GM18508 (cell line): ENCODE data around the gene IFITM2.

ENCODE experiments used
- ATAC-seq: cut with Tn5 transposase; IDR thresholded peaks from one replicate; pipeline ENCODE4 v1.9.1; 2021; ENCODE audit warnings: moderate number of reproducible peaks; ENCODE audit not compliant: insufficient read depth, unreplicated experiment

The IFITM2 gene

GRCh38 chr11:358129-358800, 50.6 kb downstream of the IFITM2 start:
- no peak for ATAC-seq
